ENCODE data around the gene ADCY1.

ADCY1 gene

GRCh38 chr7:45688382-45688781 is 114.2 kb downstream of the ADCY1 start:
- in situ Hi-C loops (cut with MboI; ENCODE audit: low sequenced_read_pairs, unreplicated experiment): no loop called here
- no peak for DNase-seq (ENCODE audit: low spot score)
- TF ChIP-seq CTCF (IDR thresholded peaks at IDR 0.05; ENCODE audit: borderline replicate concordance, control extremely low read depth, extremely low read depth, insufficient read depth, missing control alignments): no peak

GRCh38 chr7:45689011-45689796 is 115.0 kb downstream of the ADCY1 start:
- in situ Hi-C loops (cut with MboI; ENCODE audit: low sequenced_read_pairs, unreplicated experiment): no loop called here
- TF ChIP-seq CTCF (IDR thresholded peaks at IDR 0.05; ENCODE audit: borderline replicate concordance, control extremely low read depth, extremely low read depth, insufficient read depth, missing control alignments): no peak
- no peak for DNase-seq (ENCODE audit: low spot score)

- TF ChIP-seq CTCF (IDR thresholded peaks at IDR 0.05; ENCODE audit: borderline replicate concordance, control extremely low read depth, extremely low read depth, insufficient read depth, missing control alignments): no peak
- no peak for DNase-seq (ENCODE audit: low spot score)
- in situ Hi-C loops (cut with MboI; ENCODE audit: low sequenced_read_pairs, unreplicated experiment): no loop called here
Observed at GRCh38 chr7:45689797-45690761, 115.9 kb downstream of the ADCY1 start.

GRCh38 chr7:45690762-45691150 is 116.6 kb downstream of the ADCY1 start:
- TF ChIP-seq CTCF (IDR thresholded peaks at IDR 0.05; ENCODE audit: borderline replicate concordance, control extremely low read depth, extremely low read depth, insufficient read depth, missing control alignments): no peak
- no peak for DNase-seq (ENCODE audit: low spot score)
- in situ Hi-C loops (cut with MboI; ENCODE audit: low sequenced_read_pairs, unreplicated experiment): no loop called here

GRCh38 chr7:45691155-45691656 is 117.0 kb downstream of the ADCY1 start:
- DNase-seq (ENCODE audit: low spot score): no peak
- in situ Hi-C loops (cut with MboI; ENCODE audit: low sequenced_read_pairs, unreplicated experiment): no loop called here
- TF ChIP-seq CTCF (IDR thresholded peaks at IDR 0.05; ENCODE audit: borderline replicate concordance, control extremely low read depth, extremely low read depth, insufficient read depth, missing control alignments): no peak

GRCh38 chr7:45692031-45692430 is 117.9 kb downstream of the ADCY1 start:
- in situ Hi-C loops (cut with MboI; ENCODE audit: low sequenced_read_pairs, unreplicated experiment): no loop called here
- no peak for TF ChIP-seq CTCF (IDR thresholded peaks at IDR 0.05; ENCODE audit: borderline replicate concordance, control extremely low read depth, extremely low read depth, insufficient read depth, missing control alignments)
- DNase-seq (ENCODE audit: low spot score): no peak
